GM23248 (cell line): ENCODE results near the gene BAIAP2. TPM values are rescaled to one million over a fixed set of nuclear protein-coding genes. Genes with fewer than 3 reads are reported as not detected.

ENCODE experiments used
- DNase-seq: peaks from one replicate; pipeline ENCODE4 v3.0.0-alpha.2; 2015
- H2AFZ ChIP-seq: fragments of 200-600 bp; sonication (generic); 2 replicates; pipeline ENCODE4 v1.6.1; 2016; ENCODE audit warnings: antibody characterized with exemption
- H3F3A ChIP-seq: fragments of 200-600 bp; sonication (generic); 2 replicates; pipeline ENCODE4 v1.6.1; 2016; ENCODE audit warnings: mild to moderate bottlenecking, antibody characterized with exemption, mixed run types; ENCODE audit not compliant: insufficient read depth
- H3K27ac ChIP-seq: fragments of 200-600 bp; sonication (generic); 2 replicates; pipeline ENCODE4 v1.5.1; 2016; ENCODE audit warnings: mild to moderate bottlenecking
- H3K27me3 ChIP-seq: fragments of 200-600 bp; sonication (generic); replicated peaks from 2 replicates; pipeline ENCODE4 v1.6.1; 2016; ENCODE audit warnings: mild to moderate bottlenecking; ENCODE audit not compliant: insufficient read depth
- H3K36me3 ChIP-seq: fragments of 200-600 bp; sonication (generic); 2 replicates; pipeline ENCODE4 v1.6.1; 2016; ENCODE audit warnings: low read depth, mild to moderate bottlenecking
- H3K4me1 ChIP-seq: fragments of 200-600 bp; sonication (generic); 2 replicates; pipeline ENCODE4 v1.6.1; 2016; ENCODE audit warnings: mild to moderate bottlenecking; ENCODE audit not compliant: insufficient read depth
- H3K4me2 ChIP-seq: fragments of 200-600 bp; sonication (generic); one replicate; pipeline ENCODE4 v1.6.1; 2016; ENCODE audit warnings: mild to moderate bottlenecking; ENCODE audit not compliant: unreplicated experiment
- H3K4me3 ChIP-seq: fragments of 200-600 bp; sonication (generic); 2 replicates; pipeline ENCODE4 v1.5.1; 2016; ENCODE audit warnings: mild to moderate bottlenecking
- H3K79me2 ChIP-seq: fragments of 200-600 bp; sonication (generic); 2 replicates; pipeline ENCODE4 v1.6.1; 2016; ENCODE audit warnings: mild to moderate bottlenecking; ENCODE audit not compliant: insufficient read depth
- H3K9ac ChIP-seq: fragments of 200-600 bp; sonication (generic); 2 replicates; pipeline ENCODE4 v1.6.1; 2016; ENCODE audit warnings: mild to moderate bottlenecking
- H3K9me2 ChIP-seq: fragments of 200-600 bp; sonication (generic); 2 replicates; pipeline ENCODE4 v1.6.1; 2016; ENCODE audit warnings: mixed run types, mild to moderate bottlenecking, moderate library complexity; ENCODE audit not compliant: insufficient read depth
- H3K9me3 ChIP-seq: fragments of 200-600 bp; sonication (generic); one replicate; pipeline ENCODE4 v1.6.1; 2017; ENCODE audit warnings: low read depth
- H4K20me1 ChIP-seq: fragments of 200-600 bp; sonication (generic); 2 replicates; pipeline ENCODE4 v1.6.0; 2016; ENCODE audit not compliant: insufficient read depth
- EZH2 ChIP-seq: fragments of 200-600 bp; sonication (generic); IDR thresholded peaks from 2 replicates; pipeline ENCODE4 v1.6.1; 2018; ENCODE audit warnings: antibody characterized with exemption, mild to moderate bottlenecking; ENCODE audit not compliant: insufficient read depth, poor library complexity, severe bottlenecking
- EZH2phosphoT487 ChIP-seq: fragments of 200-600 bp; sonication (generic); IDR thresholded peaks from 2 replicates; pipeline ENCODE4 v1.6.1; 2018; ENCODE audit warnings: antibody characterized with exemption, moderate library complexity, mild to moderate bottlenecking, low read depth; ENCODE audit not compliant: insufficient read depth
- WGBS, 2 experiments: methylation state at CpG; one replicate each; pipeline ENCODE4 v1.1.6; 2015 to 2017; ENCODE audit warnings: low lambda C conversion rate in 2 of 2, low coverage in 1 of 2; ENCODE audit errors: missing lambda C conversion rate in 2 of 2; 5-methylcytosine and 5-hydroxymethylcytosine counted together
- in situ Hi-C: fragments of 300-500 bp; cut with MboI; formaldehyde crosslinking; loops from 2 replicates; pipeline ENCODE4 v1.15.0; 2020
- polyA plus RNA-seq: library from polyadenylated mRNA; unstranded; fragments of >200 nt; fragmentation: Nextera tagmentation; extraction: Ambion mirVana; gene quantifications from 2 replicates; pipeline ENCODE4 v1.2.1, GENCODE V29; 2016
- total RNA-seq: library from RNA; depleted of rRNA; stranded (reverse); fragments of >200 nt; shearing (Covaris generic); gene quantifications from 2 replicates; pipeline ENCODE4 v1.2.3, GENCODE V29; 2014

BAIAP2 gene
- total and polyA plus RNA-seq, 2 experiments from 2014 or later = 28.2 to 31.7 TPM

DNA sequence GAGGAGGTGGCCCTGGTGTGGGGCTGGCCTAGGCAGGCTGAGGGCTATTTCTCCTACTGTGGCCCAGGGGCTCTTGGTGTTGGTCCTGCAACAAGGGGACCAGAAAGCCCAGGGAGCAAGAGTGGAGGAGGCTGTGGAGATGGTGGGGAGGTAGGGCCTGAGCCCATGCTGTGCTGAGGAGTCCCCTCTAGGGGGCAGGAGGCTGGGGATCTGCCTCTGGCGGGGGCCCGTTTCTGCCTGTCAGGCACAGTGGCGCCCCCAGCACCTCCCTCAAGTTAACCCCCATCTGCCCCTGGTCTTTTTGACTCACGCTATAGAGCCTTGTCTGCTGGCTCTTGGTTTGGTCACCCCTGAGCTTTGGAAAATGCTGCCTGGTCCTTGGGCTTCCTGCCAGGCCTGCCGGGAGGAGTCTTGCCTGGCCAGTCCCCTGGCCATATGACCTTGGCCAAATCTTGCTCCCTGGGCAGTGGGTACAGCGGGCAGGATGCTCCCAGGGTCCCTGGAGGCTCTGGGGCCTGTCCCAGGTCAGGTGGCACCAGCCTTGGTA lies 5.9 kb downstream of the BAIAP2 start:
- TF ChIP-seq EZH2phosphoT487 (no peak), EZH2 (no peak)
- H3K4me1 ChIP-seq = peaks cover 35% of the 10 kb centered on the region

DNA sequence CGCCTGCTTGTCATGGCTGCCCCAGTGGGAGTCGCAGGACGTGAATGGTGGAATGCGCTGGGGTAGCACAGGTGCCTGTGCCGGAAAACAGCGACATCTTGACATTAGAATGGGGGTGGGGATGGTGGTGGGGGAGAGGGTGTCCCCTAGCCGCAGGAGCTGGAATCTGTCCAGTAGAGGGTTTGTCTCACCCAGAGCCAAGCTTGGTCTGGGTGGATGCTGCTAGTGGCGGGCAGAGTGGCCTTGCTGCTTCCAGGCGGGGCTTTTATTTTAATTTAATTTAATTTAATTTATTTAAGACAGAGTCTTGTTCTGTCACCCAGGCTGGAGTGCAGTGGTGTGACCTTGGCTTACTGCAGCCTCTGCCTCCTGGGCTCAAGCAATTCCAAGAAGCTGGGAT lies 7.7 kb downstream of the BAIAP2 start:
- Histone ChIP-seq H3K4me2 (no peak overlapping the region), H3K79me2 (peaks cover 91% of the 10 kb centered on the region), H3K4me3 (no peak overlapping the region), H4K20me1 (no peaks in the 10 kb centered on the region), H3K9me2 (no peaks in the 10 kb centered on the region), H3K9me3 (no peaks in the 10 kb centered on the region), H3F3A (peaks cover 19% of the 10 kb centered on the region), H2AFZ (no peak overlapping the region), H3K27ac (no peak overlapping the region), H3K27me3 (no peaks in the 10 kb centered on the region), H3K4me1 (peaks cover 35% of the 10 kb centered on the region), H3K36me3 (no peaks in the 10 kb centered on the region), H3K9ac (no peak overlapping the region)
- WGBS, 2 experiments = 95 to 98% methylated on average over 9 of the region's 9 CpGs
- DNase-seq = no peak
- TF ChIP-seq EZH2 = no peak
- no peak for TF ChIP-seq EZH2phosphoT487
- in situ Hi-C loops = no loop called here

More for the DNA sequence above, 5.9 kb downstream of the BAIAP2 start:
- H4K20me1 ChIP-seq = no peaks in the 10 kb centered on the region
- H3K36me3 ChIP-seq = no peaks in the 10 kb centered on the region
- H3K4me3 ChIP-seq = peak overlapping the region; percentile 49
- peak overlapping the region; percentile 59 for H3K9ac ChIP-seq
- H3K9me2 ChIP-seq = no peaks in the 10 kb centered on the region
- peak overlapping the region; percentile 84 for H3K27ac ChIP-seq
- H3K79me2 ChIP-seq = peaks cover 91% of the 10 kb centered on the region
- peak overlapping the region; percentile 72 for H3K4me2 ChIP-seq
- H3K27me3 ChIP-seq = no peaks in the 10 kb centered on the region
- H2AFZ ChIP-seq = no peak overlapping the region
- peaks cover 19% of the 10 kb centered on the region for H3F3A ChIP-seq
- H3K9me3 ChIP-seq = no peaks in the 10 kb centered on the region
- WGBS, 2 experiments = 50 to 55% methylated on average over 5 to 6 of the region's 6 CpGs
- in situ Hi-C loops = no loop called here
- peak; percentile 66 for DNase-seq

DNA sequence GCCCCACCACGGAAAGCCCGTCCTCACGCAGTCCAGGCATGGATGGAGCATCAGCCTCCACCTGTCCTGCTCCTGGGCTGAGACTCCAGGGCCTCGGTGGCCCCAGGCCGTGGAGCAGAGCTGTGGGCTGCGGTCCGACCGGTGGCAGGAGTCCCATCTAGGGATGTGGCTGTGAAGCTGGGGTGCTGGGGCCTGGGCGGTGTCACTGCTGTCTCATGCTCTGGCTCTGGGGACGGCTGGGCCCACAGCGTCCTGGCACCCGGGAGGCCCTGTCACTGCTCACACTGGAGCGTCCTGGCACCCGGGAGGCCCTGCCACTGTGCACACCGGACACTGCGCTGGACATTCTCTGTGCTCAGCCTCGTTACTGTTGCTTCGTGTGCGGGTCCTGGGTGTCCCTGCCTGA lies 8.4 kb downstream of the BAIAP2 start:
- Histone ChIP-seq H3K9ac (no peak overlapping the region), H3K4me1 (peaks cover 35% of the 10 kb centered on the region)

DNA sequence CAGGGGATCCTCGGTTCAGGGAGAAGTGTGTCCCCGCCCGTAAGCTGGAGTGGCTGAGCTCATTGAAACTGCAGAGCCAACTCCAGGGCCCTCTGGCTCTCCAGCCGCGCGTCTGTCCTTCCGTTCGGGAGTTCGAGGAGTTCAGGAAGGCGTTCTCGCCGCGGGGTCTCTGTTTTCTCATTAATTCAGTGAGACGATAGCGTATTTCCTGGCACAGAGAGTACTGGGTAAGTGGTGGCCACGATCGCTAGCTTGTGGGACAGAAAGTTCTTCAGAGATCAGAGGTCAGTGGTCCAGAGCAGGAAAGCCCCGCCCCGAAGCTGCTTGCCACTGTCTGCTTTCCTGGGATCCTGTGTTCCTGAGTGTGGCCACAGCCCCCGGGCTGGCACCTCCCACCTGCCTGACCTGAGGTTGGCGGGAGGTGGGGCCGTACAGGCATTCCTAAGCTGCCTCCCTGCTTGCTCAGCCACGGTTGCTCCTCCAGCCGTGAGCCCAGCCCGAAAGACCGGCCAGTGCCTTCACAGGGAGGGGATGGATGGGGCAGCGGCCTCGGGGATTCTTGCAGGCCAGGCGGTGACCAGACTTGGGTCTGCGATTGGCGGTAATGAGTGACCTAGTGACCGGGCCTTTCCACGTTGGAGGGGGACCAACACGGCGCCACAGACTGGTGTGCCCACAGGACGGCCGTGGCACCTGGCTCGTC lies 8.9 kb downstream of the BAIAP2 start:
- no peaks in the 10 kb centered on the region for H4K20me1 ChIP-seq
- peaks cover 35% of the 10 kb centered on the region for H3K4me1 ChIP-seq
- DNase-seq = no peak
- peaks cover 89% of the 10 kb centered on the region for H3K79me2 ChIP-seq
- peaks cover 19% of the 10 kb centered on the region for H3F3A ChIP-seq
- no peaks in the 10 kb centered on the region for H3K36me3 ChIP-seq
- no peak overlapping the region for H2AFZ ChIP-seq
- H3K4me2 ChIP-seq = no peak overlapping the region
- H3K9me3 ChIP-seq = no peaks in the 10 kb centered on the region
- in situ Hi-C loops = no loop called here
- no peaks in the 10 kb centered on the region for H3K9me2 ChIP-seq
- TF ChIP-seq EZH2phosphoT487 (no peak), EZH2 (no peak)
- H3K9ac ChIP-seq = no peak overlapping the region
- no peaks in the 10 kb centered on the region for H3K27me3 ChIP-seq
- 83 to 84% methylated on average over 37 of the region's 38 CpGs for WGBS, 2 experiments
- H3K4me3 ChIP-seq = no peak overlapping the region
- H3K27ac ChIP-seq = no peak overlapping the region

More for the DNA sequence above, 8.4 kb downstream of the BAIAP2 start:
- no peak overlapping the region for H3K4me3 ChIP-seq
- TF ChIP-seq EZH2 = no peak
- no peak for TF ChIP-seq EZH2phosphoT487
- H3K79me2 ChIP-seq = peaks cover 89% of the 10 kb centered on the region
- H3K27ac ChIP-seq = no peak overlapping the region
- no peaks in the 10 kb centered on the region for H3K9me3 ChIP-seq
- H3K9me2 ChIP-seq = no peaks in the 10 kb centered on the region
- H3K36me3 ChIP-seq = no peaks in the 10 kb centered on the region
- H3K27me3 ChIP-seq = no peaks in the 10 kb centered on the region
- H2AFZ ChIP-seq = no peak overlapping the region
- H4K20me1 ChIP-seq = no peaks in the 10 kb centered on the region
- 90 to 92% methylated on average over 19 of the region's 19 CpGs for WGBS, 2 experiments
- DNase-seq = no peak
- in situ Hi-C loops = no loop called here
- no peak overlapping the region for H3K4me2 ChIP-seq
- peaks cover 19% of the 10 kb centered on the region for H3F3A ChIP-seq
